GM21447 (cell line): ENCODE measurements around the gene DNAL4.

Experiments
- ATAC-seq: cut with Tn5 transposase; IDR thresholded peaks from one replicate; pipeline ENCODE4 v1.9.1; 2021; ENCODE audit not compliant: unreplicated experiment

The DNAL4 gene

GRCh38 chr22:38741576-38741975 is 52.4 kb downstream of the DNAL4 start:
- ATAC-seq, result no peak

- ATAC-seq, result no peak
Observed at GRCh38 chr22:38741166-38741565, 52.8 kb downstream of the DNAL4 start.

DNA sequence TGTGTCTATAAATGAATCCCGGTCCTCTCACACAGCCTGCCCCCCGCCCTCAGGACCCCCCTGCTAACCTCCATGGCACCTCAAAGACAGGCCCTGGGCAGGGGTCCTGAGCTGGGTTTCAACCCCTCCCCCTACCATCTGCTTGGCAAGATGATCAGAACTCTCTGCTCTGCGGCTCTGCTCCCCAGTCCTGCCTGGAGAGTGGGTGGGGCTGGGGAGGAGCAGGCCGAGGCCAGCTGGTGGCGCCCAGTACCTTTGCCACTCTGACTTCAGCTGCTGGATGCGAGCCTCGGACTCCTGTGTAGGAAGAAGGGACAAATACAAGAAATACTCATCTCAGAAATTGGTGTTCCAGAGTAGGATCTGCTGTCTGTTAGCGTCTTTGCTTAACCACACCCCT is 53.2 kb downstream of the DNAL4 start:
- no peak for ATAC-seq

DNA sequence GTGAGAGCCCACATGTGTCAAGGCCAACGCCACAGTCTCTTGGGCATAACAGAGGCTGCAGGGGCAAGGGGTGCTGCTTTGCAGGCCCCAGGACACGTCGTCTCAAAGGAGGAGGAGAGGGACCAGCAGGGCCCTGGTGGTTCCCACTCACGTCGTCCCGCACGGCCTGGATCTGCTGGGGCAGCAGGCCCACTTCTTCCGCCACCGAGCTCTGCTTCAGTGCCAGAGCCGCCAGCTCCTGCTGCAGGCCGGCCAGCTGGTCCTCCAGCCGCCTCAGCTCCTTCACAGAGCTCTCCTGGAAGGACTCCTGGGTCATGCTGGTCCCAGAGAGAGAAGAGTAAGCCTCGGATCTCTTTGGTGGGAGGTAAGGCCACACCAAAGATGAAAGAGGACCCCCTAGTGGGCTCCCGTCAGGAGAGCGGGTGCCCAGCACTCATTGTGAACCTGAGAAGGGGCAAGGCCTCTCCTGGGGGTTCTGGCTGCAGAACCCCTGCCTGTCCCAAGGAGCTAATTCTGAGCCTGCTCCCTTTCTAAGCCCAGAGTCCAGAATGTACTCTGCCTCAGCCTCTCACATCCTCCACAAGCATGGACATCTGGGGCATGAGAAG is 53.7 kb downstream of the DNAL4 start:
- ATAC-seq, result no peak

GRCh38 chr22:38739300-38740055 is 54.5 kb downstream of the DNAL4 start:
- no peak for ATAC-seq

- no peak for ATAC-seq
Observed at GRCh38 chr22:38738475-38739070, 55.4 kb downstream of the DNAL4 start.

GRCh38 chr22:38737302-38738060 is 56.5 kb downstream of the DNAL4 start:
- ATAC-seq, result no peak

DNA sequence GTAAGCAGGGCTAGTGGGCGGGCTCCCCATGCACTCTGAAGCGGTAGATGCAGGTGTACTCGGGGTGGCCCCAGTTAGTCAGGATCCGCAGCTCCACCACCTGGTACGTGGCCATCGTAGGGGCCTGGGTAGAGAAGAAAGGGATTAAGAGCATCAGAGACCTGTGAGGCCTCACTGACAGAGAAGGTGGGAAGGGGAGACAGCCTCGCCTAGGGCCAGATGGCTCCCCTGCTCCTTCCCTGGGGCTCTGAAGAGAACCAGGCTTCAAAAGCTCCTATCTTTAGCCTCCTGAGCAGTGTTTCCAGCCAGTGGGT is 57.7 kb downstream of the DNAL4 start:
- no peak for ATAC-seq

DNA sequence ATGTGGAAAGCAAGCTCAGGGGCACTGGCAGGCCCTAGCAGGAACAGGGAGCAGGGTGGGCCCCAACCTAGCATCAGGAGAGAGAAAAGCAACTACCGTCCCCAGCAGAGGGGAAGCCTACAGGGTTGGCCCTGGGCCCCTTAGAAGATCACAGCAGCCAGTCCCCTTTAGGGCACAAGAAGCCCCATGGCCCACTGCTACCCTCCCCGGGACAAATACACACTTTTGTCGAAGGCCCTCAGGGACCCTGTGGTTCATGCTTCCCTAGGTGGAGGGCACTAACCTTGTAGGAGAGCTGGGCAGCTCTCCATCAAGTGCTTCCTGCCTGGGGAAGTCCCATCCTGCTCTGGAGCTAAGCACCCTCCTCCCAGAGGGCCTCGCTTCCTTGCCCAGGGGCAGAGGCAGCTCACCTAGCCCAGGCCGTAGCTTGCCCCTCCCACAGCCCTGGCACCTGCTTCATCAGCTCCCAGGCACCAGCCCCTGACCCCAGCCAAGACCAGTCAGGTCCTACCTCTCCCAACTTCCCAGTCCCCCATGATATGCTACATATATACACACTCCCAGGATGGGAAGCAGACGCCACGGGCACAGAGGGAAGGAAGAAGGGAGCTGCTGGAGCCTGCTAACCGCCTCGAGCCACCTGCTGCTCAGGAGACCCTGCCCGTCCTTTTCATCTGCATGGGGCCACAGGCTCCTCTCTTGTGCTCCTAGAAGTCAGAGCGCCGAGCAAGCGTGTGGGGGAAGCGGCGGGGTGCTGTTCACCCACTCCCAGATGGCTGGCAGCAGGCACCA is 58.3 kb downstream of the DNAL4 start:
- ATAC-seq, result no peak

- no peak for ATAC-seq
Observed at GRCh38 chr22:38735126-38735464, 58.8 kb downstream of the DNAL4 start.

GRCh38 chr22:38734421-38735100 is 59.4 kb downstream of the DNAL4 start:
- no peak for ATAC-seq

- ATAC-seq, result no peak
Observed at GRCh38 chr22:38733724-38734381, 60.1 kb downstream of the DNAL4 start.

GRCh38 chr22:38733329-38733723 is 60.6 kb downstream of the DNAL4 start:
- no peak for ATAC-seq

- no peak for ATAC-seq
Observed at GRCh38 chr22:38732251-38732815, 61.6 kb downstream of the DNAL4 start.

GRCh38 chr22:38731703-38732161 is 62.2 kb downstream of the DNAL4 start:
- no peak for ATAC-seq

DNA sequence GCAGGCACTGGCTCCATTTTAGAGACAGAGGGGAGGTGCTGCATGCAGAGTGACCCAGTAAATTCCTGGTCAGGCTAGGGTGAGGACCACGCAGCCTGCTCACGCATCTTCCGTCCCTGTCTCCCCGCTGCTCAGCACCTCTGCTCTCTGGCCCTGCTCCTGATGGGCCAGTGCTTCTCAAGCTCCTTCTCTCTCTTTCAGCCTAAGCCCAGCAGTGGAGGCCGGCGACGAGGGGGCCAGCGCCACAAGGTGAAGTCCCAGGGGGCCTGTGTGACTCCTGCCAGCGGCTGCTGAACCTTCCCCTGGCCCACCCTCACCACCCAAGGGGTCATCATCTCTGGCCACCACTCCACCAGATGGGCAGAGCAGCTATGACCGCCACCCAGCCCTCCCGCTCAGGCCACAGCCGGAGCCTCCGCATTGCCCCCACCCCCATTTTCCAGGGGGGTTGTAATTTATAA is 63.5 kb downstream of the DNAL4 start:
- ATAC-seq, result no peak

- ATAC-seq, result no peak
Observed at GRCh38 chr22:38729946-38730345, 64.0 kb downstream of the DNAL4 start.

- ATAC-seq, result no peak
Observed at GRCh38 chr22:38728871-38729796, 64.8 kb downstream of the DNAL4 start.
